K562 (cell line): ENCODE data around the gene DNAH3. TPM values are rescaled to one million over a fixed set of nuclear protein-coding genes. Genes with fewer than 3 reads are reported as not detected.

Source experiments
- CBX1 ChIP-seq: sonication (generic); IDR thresholded peaks from 2 replicates; pipeline ENCODE4 v1.6.1; 2016; ENCODE audit warnings: antibody characterized with exemption, low read depth, mild to moderate bottlenecking
- CTCF ChIP-seq, 3 experiments: IDR thresholded peaks in 2 of 3; conservative IDR thresholded peaks in 1 of 3; 2 replicates each; pipeline ENCODE4 v1.5.1; 2011 to 2012; ENCODE audit warnings: low read length in 3 of 3, mild to moderate bottlenecking in 3 of 3, control low read depth in 2 of 3, improper control_type of control experiment in 1 of 3, inconsistent platforms in 1 of 3, low read depth in 1 of 3, mixed read lengths in 1 of 3, moderate library complexity in 1 of 3; ENCODE audit not compliant: insufficient read depth in 2 of 3
- HNRNPH1 ChIP-seq: fragments of 200-400 bp; formaldehyde crosslinking; optimal IDR thresholded peaks from 2 replicates; pipeline ENCODE3; 2017; ENCODE audit warnings: low read depth, mild to moderate bottlenecking, low read length, moderate library complexity
- ILK ChIP-seq: fragments of 450-650 bp; IDR thresholded peaks from 2 replicates; pipeline ENCODE4 v1.6.1; 2016; ENCODE audit warnings: missing genetic modification characterization, low read depth, mild to moderate bottlenecking, missing compliant biosample characterization, moderate library complexity, borderline replicate concordance
- POLR2A ChIP-seq: fragments of 450-650 bp; conservative IDR thresholded peaks from 2 replicates; pipeline ENCODE4 v1.6.1; 2016
- SMARCC2 ChIP-seq: fragments of 450-650 bp; IDR thresholded peaks from 2 replicates; pipeline ENCODE4 v1.6.1; 2017; ENCODE audit warnings: antibody characterized with exemption, moderate library complexity, mild to moderate bottlenecking, low read depth
- TRIM24 ChIP-seq, 2 experiments: fragments of 450-650 bp; IDR thresholded peaks; 2 replicates each; pipeline ENCODE4 v1.6.1; 2016
- UBTF ChIP-seq, 2 experiments: IDR thresholded peaks; 2 replicates each; pipeline ENCODE4 v1.6.1; 2012; ENCODE audit warnings: improper control_type of control experiment in 2 of 2, low read depth in 2 of 2, low read length in 2 of 2, borderline replicate concordance in 1 of 2
- ZNF212 ChIP-seq: fragments of 450-650 bp; formaldehyde crosslinking; IDR thresholded peaks from 2 replicates; pipeline ENCODE4 v1.4.0; 2020; ENCODE audit warnings: mild to moderate bottlenecking
- polyA plus RNA-seq, 8 experiments: library from polyadenylated mRNA; depleted of rRNA in 4 of 8; stranded (reverse) in 5 of 8; unstranded in 3 of 8; fragments of >200 nt; fragmentation: Nextera tagmentation in 2 of 8; fragmentation: Illumina TruSeq in 1 of 8; extraction: Ambion mirVana in 2 of 8; extraction: Trizol in 1 of 8; gene quantifications; 2 replicates each; pipeline versions ENCODE4 v1.2.1 to v1.2.3, GENCODE V29; 2011 to 2014; ENCODE audit warnings: inconsistent platforms in 1 of 8, missing spikeins in 1 of 8
- total RNA-seq, 7 experiments: library from RNA; depleted of rRNA in 6 of 7; stranded (reverse); fragments of >200 nt in 6 of 7; fragmentation: Illumina TruSeq in 2 of 7; extraction: Trizol in 2 of 7; gene quantifications; 2 replicates each; pipeline versions ENCODE4 v1.2.1 to v1.2.3, GENCODE V29; 2011 to 2021; ENCODE audit warnings: low replicate concordance in 1 of 7

DNAH3 gene
- total and polyA plus RNA-seq, 9 of the 15 experiments (the other 6 are each of a cell fraction or from before 2014, with no cell fraction given), result 0.32 to 0.84 (median 0.44) TPM

- TF ChIP-seq SMARCC2 (no peak), HNRNPH1 (no peak), ZNF212 (CRISPR knock-in tag) (no peak), POLR2A (no peak), CBX1 (no peak), ILK (tag) (no peak), UBTF (IDR thresholded peaks at IDR 0.05; ENCODE audit: borderline replicate concordance in 1 of 2, low read depth in 2 of 2, low read length in 2 of 2) (no peak), TRIM24 (IDR thresholded peaks at IDR 0.05) (no peak), CTCF (IDR thresholded peaks at IDR 0.05 in 2 of 3, conservative IDR thresholded peaks at IDR 0.05 in 1 of 3; ENCODE audit: insufficient read depth in 2 of 3, low read depth in 1 of 3, low read length in 3 of 3) (0 out of 6 replicates have a peak, but pooled peaks of 1 of the 3 experiments have one; percentile 4)
These were observed at the start of gene DNAH3 (continued) for GRCh38 chr16:21150375-21151001.
